HepG2 (cell line): ENCODE measurements around the gene NRG2. TPM values are rescaled to one million over a fixed set of nuclear protein-coding genes. Genes with fewer than 3 reads are reported as not detected.

Experiments
- PHF20 ChIP-seq: sonication (generic); formaldehyde crosslinking; IDR thresholded peaks from 2 replicates; pipeline ENCODE4 v1.5.0; 2020; ENCODE audit warnings: mild to moderate bottlenecking, missing genetic modification reagents
- ZBED4 ChIP-seq: sonication (generic); formaldehyde crosslinking; IDR thresholded peaks from 2 replicates; pipeline ENCODE4 v1.4.0; 2020; ENCODE audit warnings: missing genetic modification reagents, borderline replicate concordance
- polyA plus RNA-seq, 8 experiments: library from polyadenylated mRNA; depleted of rRNA in 3 of 8; stranded (reverse) in 7 of 8; unstranded in 1 of 8; fragments of >200 nt; fragmentation: Illumina TruSeq in 4 of 8; extraction: Trizol in 4 of 8; gene quantifications; 2 replicates each; pipeline versions ENCODE4 v1.2.1 to v1.2.3, GENCODE V29; 2011 to 2016; ENCODE audit warnings: low read depth in 4 of 8, missing spikeins in 1 of 8, mixed read lengths in 1 of 8; ENCODE audit not compliant: insufficient read depth in 1 of 8
- total RNA-seq, 5 experiments: library from RNA; depleted of rRNA; stranded (reverse); fragments of >200 nt; fragmentation: Illumina TruSeq; extraction: Trizol; gene quantifications; 2 replicates each; pipeline ENCODE4 v1.2.3, GENCODE V29; 2016; ENCODE audit warnings: low read depth in 1 of 5
- TF ChIP-seq, protein P1 (sequence below): IDR thresholded peaks from 2 replicates; pipeline ENCODE4 v1.6.1; 2016; ENCODE audit warnings: missing genetic modification reagents, missing compliant biosample characterization
- TF ChIP-seq, protein P2 (sequence below): sonication (generic); formaldehyde crosslinking; IDR thresholded peaks from 2 replicates; pipeline ENCODE4 v1.5.0; 2020; ENCODE audit warnings: missing genetic modification reagents
- TF ChIP-seq, protein P3 (sequence below): sonication (generic); formaldehyde crosslinking; IDR thresholded peaks from 2 replicates; pipeline ENCODE4 v1.5.1; 2020; ENCODE audit warnings: mild to moderate bottlenecking, missing genetic modification reagents, moderate library complexity

The NRG2 gene
- total and polyA plus RNA-seq, 2 of the 13 experiments (the other 11 are each of a cell fraction or from before 2014, with no cell fraction given) = not detected

DNA sequence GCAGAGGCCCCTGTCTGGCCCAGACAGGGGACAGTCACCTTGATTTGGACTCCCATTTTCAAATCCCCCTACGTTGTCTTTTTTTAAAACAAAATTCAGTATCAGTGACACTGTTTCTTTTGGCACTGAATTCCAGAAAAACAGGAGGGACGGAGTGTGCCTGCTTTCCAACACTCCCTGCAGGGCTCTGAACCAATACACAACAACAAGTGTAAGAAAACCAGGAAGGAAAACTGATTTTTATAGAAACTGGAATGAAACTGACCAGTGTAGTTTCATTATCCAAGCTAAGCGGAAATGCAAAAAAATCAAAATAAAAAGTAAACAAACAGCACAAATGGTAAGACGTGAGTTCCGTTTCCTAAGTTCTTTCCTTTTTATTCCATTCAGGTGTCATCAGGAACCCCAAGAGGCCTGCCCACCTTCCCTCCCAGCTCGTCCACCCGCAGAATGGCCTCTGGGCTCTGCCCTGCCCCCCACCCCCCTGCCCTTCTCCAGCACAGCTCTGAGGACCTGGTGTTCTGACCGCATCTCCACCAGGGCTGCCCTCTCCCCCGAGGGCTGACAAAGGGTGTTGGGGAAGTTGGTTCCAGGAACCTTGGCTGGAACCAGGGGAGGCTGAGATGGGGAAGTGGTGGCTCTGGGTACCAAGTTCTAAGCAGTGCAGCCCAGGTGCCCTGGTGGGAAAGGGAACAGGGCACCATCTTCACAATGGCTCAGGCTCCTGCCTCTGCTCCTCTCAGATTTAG, 173.9 kb downstream of the NRG2 start (continued):
- TF ChIP-seq ZBED4 (CRISPR knock-in tag) (no peak), PHF20 (CRISPR knock-in tag) (no peak)
- TF ChIP-seq, protein P1, sequence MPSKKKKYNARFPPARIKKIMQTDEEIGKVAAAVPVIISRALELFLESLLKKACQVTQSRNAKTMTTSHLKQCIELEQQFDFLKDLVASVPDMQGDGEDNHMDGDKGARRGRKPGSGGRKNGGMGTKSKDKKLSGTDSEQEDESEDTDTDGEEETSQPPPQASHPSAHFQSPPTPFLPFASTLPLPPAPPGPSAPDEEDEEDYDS (CRISPR knock-in tag) = no peak
- TF ChIP-seq, protein P2, sequence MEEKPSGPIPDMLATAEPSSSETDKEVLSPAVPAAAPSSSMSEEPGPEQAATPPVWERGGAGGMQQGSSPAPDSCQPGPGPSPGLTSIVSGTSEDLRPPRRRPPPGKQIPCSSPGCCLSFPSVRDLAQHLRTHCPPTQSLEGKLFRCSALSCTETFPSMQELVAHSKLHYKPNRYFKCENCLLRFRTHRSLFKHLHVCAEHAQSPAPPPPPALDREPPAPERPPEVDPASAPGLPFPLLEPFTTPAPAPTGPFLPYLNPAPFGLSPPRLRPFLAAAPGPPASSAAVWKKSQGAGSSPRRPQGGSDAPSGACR (CRISPR knock-in tag) = no peak
- TF ChIP-seq, protein P3, sequence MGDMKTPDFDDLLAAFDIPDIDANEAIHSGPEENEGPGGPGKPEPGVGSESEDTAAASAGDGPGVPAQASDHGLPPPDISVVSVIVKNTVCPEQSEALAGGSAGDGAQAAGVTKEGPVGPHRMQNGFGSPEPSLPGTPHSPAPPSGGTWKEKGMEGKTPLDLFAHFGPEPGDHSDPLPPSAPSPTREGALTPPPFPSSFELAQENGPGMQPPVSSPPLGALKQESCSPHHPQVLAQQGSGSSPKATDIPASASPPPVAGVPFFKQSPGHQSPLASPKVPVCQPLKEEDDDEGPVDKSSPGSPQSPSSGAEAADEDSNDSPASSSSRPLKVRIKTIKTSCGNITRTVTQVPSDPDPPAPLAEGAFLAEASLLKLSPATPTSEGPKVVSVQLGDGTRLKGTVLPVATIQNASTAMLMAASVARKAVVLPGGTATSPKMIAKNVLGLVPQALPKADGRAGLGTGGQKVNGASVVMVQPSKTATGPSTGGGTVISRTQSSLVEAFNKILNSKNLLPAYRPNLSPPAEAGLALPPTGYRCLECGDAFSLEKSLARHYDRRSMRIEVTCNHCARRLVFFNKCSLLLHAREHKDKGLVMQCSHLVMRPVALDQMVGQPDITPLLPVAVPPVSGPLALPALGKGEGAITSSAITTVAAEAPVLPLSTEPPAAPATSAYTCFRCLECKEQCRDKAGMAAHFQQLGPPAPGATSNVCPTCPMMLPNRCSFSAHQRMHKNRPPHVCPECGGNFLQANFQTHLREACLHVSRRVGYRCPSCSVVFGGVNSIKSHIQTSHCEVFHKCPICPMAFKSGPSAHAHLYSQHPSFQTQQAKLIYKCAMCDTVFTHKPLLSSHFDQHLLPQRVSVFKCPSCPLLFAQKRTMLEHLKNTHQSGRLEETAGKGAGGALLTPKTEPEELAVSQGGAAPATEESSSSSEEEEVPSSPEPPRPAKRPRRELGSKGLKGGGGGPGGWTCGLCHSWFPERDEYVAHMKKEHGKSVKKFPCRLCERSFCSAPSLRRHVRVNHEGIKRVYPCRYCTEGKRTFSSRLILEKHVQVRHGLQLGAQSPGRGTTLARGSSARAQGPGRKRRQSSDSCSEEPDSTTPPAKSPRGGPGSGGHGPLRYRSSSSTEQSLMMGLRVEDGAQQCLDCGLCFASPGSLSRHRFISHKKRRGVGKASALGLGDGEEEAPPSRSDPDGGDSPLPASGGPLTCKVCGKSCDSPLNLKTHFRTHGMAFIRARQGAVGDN (CRISPR knock-in tag) = no peak
- TF ChIP-seq, all 625 proteins: peak for 0
